Loucy (cell line): ENCODE data around the gene FGFR2.

Source experiments
- H2AFZ ChIP-seq: fragments of 200-600 bp; sonication (generic); 2 replicates; pipeline ENCODE4 v1.6.0; 2016; ENCODE audit warnings: antibody characterized with exemption, mild to moderate bottlenecking, low read length, moderate library complexity
- H3F3A ChIP-seq: fragments of 200-600 bp; 2 replicates; pipeline ENCODE4 v1.6.0; 2016; ENCODE audit warnings: antibody characterized with exemption, low read depth, mild to moderate bottlenecking
- H3K27me3 ChIP-seq: fragments of 200-600 bp; sonication (generic); 2 replicates; pipeline ENCODE4 v1.6.1; 2014; ENCODE audit warnings: low read length, mild to moderate bottlenecking; ENCODE audit not compliant: insufficient read depth, poor library complexity, severe bottlenecking
- H3K36me3 ChIP-seq: fragments of 200-600 bp; sonication (generic); 2 replicates; pipeline ENCODE4 v1.6.1; 2016; ENCODE audit warnings: low read length; ENCODE audit not compliant: insufficient read depth
- H3K4me1 ChIP-seq: fragments of 200-600 bp; sonication (generic); 2 replicates; pipeline ENCODE4 v1.5.1; 2014; ENCODE audit warnings: low read length, mild to moderate bottlenecking; ENCODE audit not compliant: insufficient read depth, poor library complexity, severe bottlenecking
- H3K4me2 ChIP-seq: fragments of 200-600 bp; sonication (generic); 2 replicates; pipeline ENCODE4 v1.6.0; 2014; ENCODE audit warnings: antibody characterized with exemption, low read length, low read depth, mild to moderate bottlenecking; ENCODE audit not compliant: poor library complexity, severe bottlenecking
- H3K4me3 ChIP-seq: fragments of 200-600 bp; sonication (generic); 2 replicates; pipeline ENCODE4 v1.5.1; 2014; ENCODE audit warnings: low read length, mild to moderate bottlenecking, mixed read lengths; ENCODE audit not compliant: poor library complexity, severe bottlenecking
- H3K79me2 ChIP-seq: fragments of 200-600 bp; sonication (generic); 2 replicates; pipeline ENCODE4 v1.6.1; 2014; ENCODE audit warnings: low read length; ENCODE audit not compliant: insufficient read depth
- H3K9ac ChIP-seq: fragments of 200-600 bp; sonication (generic); 2 replicates; pipeline ENCODE4 v1.6.0; 2014; ENCODE audit warnings: mild to moderate bottlenecking, low read depth, low read length, moderate library complexity; ENCODE audit not compliant: poor library complexity, severe bottlenecking
- H3K9me2 ChIP-seq: fragments of 200-600 bp; sonication (generic); replicated peaks from 2 replicates; pipeline ENCODE4 v1.6.1; 2016; ENCODE audit warnings: low read depth, low read length, mixed read lengths
- H3K9me3 ChIP-seq: fragments of 200-600 bp; sonication (generic); 2 replicates; pipeline ENCODE4 v1.6.1; 2014; ENCODE audit warnings: mild to moderate bottlenecking, antibody characterized with exemption, low read length, low read depth; ENCODE audit not compliant: insufficient read depth
- H4K20me1 ChIP-seq: fragments of 200-600 bp; sonication (generic); 2 replicates; pipeline ENCODE4 v1.6.0; 2014; ENCODE audit warnings: antibody characterized with exemption, low read length, mild to moderate bottlenecking; ENCODE audit not compliant: insufficient read depth, poor library complexity, severe bottlenecking
- EZH2phosphoT487 ChIP-seq: fragments of 200-600 bp; IDR thresholded peaks from 2 replicates; pipeline ENCODE4 v1.6.1; 2018; ENCODE audit warnings: antibody characterized with exemption, mild to moderate bottlenecking, moderate library complexity, borderline replicate concordance
- TF ChIP-seq, protein P1 (sequence below): fragments of 200-600 bp; sonication (generic); conservative IDR thresholded peaks from 2 replicates; pipeline ENCODE4 v1.5.1; 2014; ENCODE audit warnings: mild to moderate bottlenecking, antibody characterized with exemption, low read length

The FGFR2 gene

GRCh38 chr10:121597504-121598262 is 561 bp downstream of the FGFR2 start:
- TF ChIP-seq EZH2phosphoT487: no peak
- TF ChIP-seq, protein P1, sequence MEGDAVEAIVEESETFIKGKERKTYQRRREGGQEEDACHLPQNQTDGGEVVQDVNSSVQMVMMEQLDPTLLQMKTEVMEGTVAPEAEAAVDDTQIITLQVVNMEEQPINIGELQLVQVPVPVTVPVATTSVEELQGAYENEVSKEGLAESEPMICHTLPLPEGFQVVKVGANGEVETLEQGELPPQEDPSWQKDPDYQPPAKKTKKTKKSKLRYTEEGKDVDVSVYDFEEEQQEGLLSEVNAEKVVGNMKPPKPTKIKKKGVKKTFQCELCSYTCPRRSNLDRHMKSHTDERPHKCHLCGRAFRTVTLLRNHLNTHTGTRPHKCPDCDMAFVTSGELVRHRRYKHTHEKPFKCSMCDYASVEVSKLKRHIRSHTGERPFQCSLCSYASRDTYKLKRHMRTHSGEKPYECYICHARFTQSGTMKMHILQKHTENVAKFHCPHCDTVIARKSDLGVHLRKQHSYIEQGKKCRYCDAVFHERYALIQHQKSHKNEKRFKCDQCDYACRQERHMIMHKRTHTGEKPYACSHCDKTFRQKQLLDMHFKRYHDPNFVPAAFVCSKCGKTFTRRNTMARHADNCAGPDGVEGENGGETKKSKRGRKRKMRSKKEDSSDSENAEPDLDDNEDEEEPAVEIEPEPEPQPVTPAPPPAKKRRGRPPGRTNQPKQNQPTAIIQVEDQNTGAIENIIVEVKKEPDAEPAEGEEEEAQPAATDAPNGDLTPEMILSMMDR: no peak
- Histone ChIP-seq H2AFZ (no peak overlapping the region), H3K27me3 (no peaks in the 10 kb centered on the region), H3K4me1 (no peaks in the 10 kb centered on the region), H3K9me2 (no peaks in the 10 kb centered on the region), H3K4me2 (no peak overlapping the region), H3K79me2 (no peaks in the 10 kb centered on the region), H3K4me3 (no peak overlapping the region), H4K20me1 (no peaks in the 10 kb centered on the region), H3K9me3 (no peaks in the 10 kb centered on the region), H3K9ac (no peak overlapping the region), H3K36me3 (no peaks in the 10 kb centered on the region), H3F3A (no peaks in the 10 kb centered on the region)

GRCh38 chr10:121596689-121597503 is 1.3 kb downstream of the FGFR2 start:
- no peaks in the 10 kb centered on the region for H3K27me3 ChIP-seq
- no peaks in the 10 kb centered on the region for H3K36me3 ChIP-seq
- no peaks in the 10 kb centered on the region for H3F3A ChIP-seq
- no peaks in the 10 kb centered on the region for H3K9me3 ChIP-seq
- H3K4me3 ChIP-seq: no peak overlapping the region
- no peak overlapping the region for H3K9ac ChIP-seq
- no peaks in the 10 kb centered on the region for H3K9me2 ChIP-seq
- no peaks in the 10 kb centered on the region for H3K79me2 ChIP-seq
- H2AFZ ChIP-seq: no peak overlapping the region
- no peak overlapping the region for H3K4me2 ChIP-seq
- no peaks in the 10 kb centered on the region for H4K20me1 ChIP-seq
- no peak for TF ChIP-seq EZH2phosphoT487
- TF ChIP-seq, protein P1: no peak
- no peaks in the 10 kb centered on the region for H3K4me1 ChIP-seq

GRCh38 chr10:121595806-121596688 is 2.2 kb downstream of the FGFR2 start:
- H3K4me3 ChIP-seq: no peak overlapping the region
- no peaks in the 10 kb centered on the region for H3K9me3 ChIP-seq
- no peak overlapping the region for H2AFZ ChIP-seq
- H4K20me1 ChIP-seq: no peaks in the 10 kb centered on the region
- no peaks in the 10 kb centered on the region for H3K4me1 ChIP-seq
- no peaks in the 10 kb centered on the region for H3K79me2 ChIP-seq
- H3K9ac ChIP-seq: no peak overlapping the region
- TF ChIP-seq EZH2phosphoT487: no peak
- H3K36me3 ChIP-seq: no peaks in the 10 kb centered on the region
- no peaks in the 10 kb centered on the region for H3K9me2 ChIP-seq
- H3K27me3 ChIP-seq: no peaks in the 10 kb centered on the region
- no peaks in the 10 kb centered on the region for H3F3A ChIP-seq
- no peak overlapping the region for H3K4me2 ChIP-seq
